Fibroblast of gingiva (primary cell): ENCODE results near the gene SPRR2F.
"Not testable (repeated sequence)": the region's sequence is repeated elsewhere in the genome, so short reads cannot be mapped to it uniquely, and the experiment has no call there.

Source experiments
- DNase-seq: peaks from one replicate; pipeline ENCODE4 v3.0.0-alpha.2; 2011; ENCODE audit warnings: low read depth

The SPRR2F gene

GRCh38 chr1:153113416-153113815, at the start of gene SPRR2F:
Gene SPRR2F, minus strand, starts transcription at chr1:153113516. Its CDS starts 783 bp downstream, at chr1:153112733.
- DNase-seq = no peak

- no peak for DNase-seq
Observed at GRCh38 chr1:153155541-153155940, 42.2 kb upstream of the SPRR2F start.

GRCh38 chr1:153152481-153152880, 39.2 kb upstream of the SPRR2F start:
- no peak for DNase-seq

GRCh38 chr1:153150846-153151245, 37.5 kb upstream of the SPRR2F start, which contains the start of gene SPRR2G:
Gene SPRR2G, minus strand, starts transcription at chr1:153150890. Its CDS starts 780 bp downstream, at chr1:153150110.
- no peak for DNase-seq

GRCh38 chr1:153141377-153141776, 28.1 kb upstream of the SPRR2F start:
- no peak for DNase-seq

- no peak for DNase-seq
Observed at GRCh38 chr1:153140484-153140883, 27.2 kb upstream of the SPRR2F start.

- no peak for DNase-seq
Observed at GRCh38 chr1:153133743-153134142, 20.4 kb upstream of the SPRR2F start.

GRCh38 chr1:153133267-153133666, 20.0 kb upstream of the SPRR2F start:
- DNase-seq = no peak

GRCh38 chr1:153128688-153129087, 15.4 kb upstream of the SPRR2F start:
- not testable (repeated sequence) for DNase-seq

- no peak for DNase-seq
Observed at GRCh38 chr1:153127296-153127695, 14.0 kb upstream of the SPRR2F start.

GRCh38 chr1:153125536-153125935, 12.2 kb upstream of the SPRR2F start:
- DNase-seq = no peak

- DNase-seq = not testable (repeated sequence)
Observed at GRCh38 chr1:153123793-153124192, 10.5 kb upstream of the SPRR2F start.

- DNase-seq = no peak
Observed at GRCh38 chr1:153122831-153123421, 9.6 kb upstream of the SPRR2F start.

- DNase-seq = no peak
Observed at GRCh38 chr1:153120945-153121344, 7.6 kb upstream of the SPRR2F start.

- DNase-seq = no peak
Observed at GRCh38 chr1:153119491-153119971, 6.2 kb upstream of the SPRR2F start.

GRCh38 chr1:153115264-153115663, 1.9 kb upstream of the SPRR2F start:
- DNase-seq = not testable (repeated sequence)

GRCh38 chr1:153112454-153112853, 862 bp downstream of the SPRR2F start:
- DNase-seq = not testable (repeated sequence)

- DNase-seq = no peak
Observed at GRCh38 chr1:153100245-153100644, 13.1 kb downstream of the SPRR2F start.

GRCh38 chr1:153099461-153100045, 13.8 kb downstream of the SPRR2F start:
- no peak for DNase-seq

- no peak for DNase-seq
Observed at GRCh38 chr1:153095764-153096163, 17.6 kb downstream of the SPRR2F start.

- DNase-seq = no peak
Observed at GRCh38 chr1:153094426-153094825, 18.9 kb downstream of the SPRR2F start, which contains the start of gene SPRR2E. Gene SPRR2E, minus strand, starts transcription at chr1:153094526. Its CDS starts 775 bp downstream, at chr1:153093751.

- DNase-seq = no peak
Observed at GRCh38 chr1:153087652-153088051, 25.7 kb downstream of the SPRR2F start.

- no peak for DNase-seq
Observed at GRCh38 chr1:153081736-153082135, 31.6 kb downstream of the SPRR2F start.
